Measurements from ENCODE around the gene TPRG1.

Gene TPRG1

GRCh38 chr3:189171707-189172106, at the start of gene TPRG1:
TPRG1 (plus strand) TSS chr3:189171971; CDS start chr3:189207385, 35,414 bp downstream.
- DNase-seq: no peak

- DNase-seq: no peak
Observed at GRCh38 chr3:189122110-189122509, 49.7 kb upstream of the TPRG1 start.

GRCh38 chr3:189122526-189123205, 49.1 kb upstream of the TPRG1 start:
- no peak for DNase-seq

- DNase-seq: no peak
Observed at GRCh38 chr3:189123595-189124387, 48.0 kb upstream of the TPRG1 start.

GRCh38 chr3:189132231-189132671, 39.5 kb upstream of the TPRG1 start:
- no peak for DNase-seq

GRCh38 chr3:189132839-189133238, 38.9 kb upstream of the TPRG1 start:
- DNase-seq: no peak

- DNase-seq: no peak
Observed at GRCh38 chr3:189133768-189134167, 38.0 kb upstream of the TPRG1 start.

GRCh38 chr3:189137416-189137815, 34.4 kb upstream of the TPRG1 start:
- DNase-seq: no peak

- no peak for DNase-seq
Observed at GRCh38 chr3:189138901-189139610, 32.7 kb upstream of the TPRG1 start.

GRCh38 chr3:189139611-189139940, 32.2 kb upstream of the TPRG1 start:
- DNase-seq: no peak

GRCh38 chr3:189142527-189142926, 29.2 kb upstream of the TPRG1 start:
- no peak for DNase-seq

- no peak for DNase-seq
Observed at GRCh38 chr3:189143321-189143720, 28.4 kb upstream of the TPRG1 start.

GRCh38 chr3:189143771-189144170, 28.0 kb upstream of the TPRG1 start:
- no peak for DNase-seq

GRCh38 chr3:189144645-189145044, 27.1 kb upstream of the TPRG1 start:
- DNase-seq: no peak

- no peak for DNase-seq
Observed at GRCh38 chr3:189146848-189147247, 24.9 kb upstream of the TPRG1 start.

GRCh38 chr3:189148081-189148507, 23.7 kb upstream of the TPRG1 start:
- peak; percentile 65 for DNase-seq

- no peak for DNase-seq
Observed at GRCh38 chr3:189149203-189149602, 22.6 kb upstream of the TPRG1 start.

- no peak for DNase-seq
Observed at GRCh38 chr3:189157232-189158007, 14.4 kb upstream of the TPRG1 start.

GRCh38 chr3:189158034-189158433, 13.7 kb upstream of the TPRG1 start:
- no peak for DNase-seq

- DNase-seq: no peak
Observed at GRCh38 chr3:189160519-189161309, 11.1 kb upstream of the TPRG1 start.

- no peak for DNase-seq
Observed at GRCh38 chr3:189165092-189165612, 6.6 kb upstream of the TPRG1 start.

GRCh38 chr3:189166321-189166720, 5.5 kb upstream of the TPRG1 start:
- DNase-seq: no peak
